ENCODE results near the gene PARVG.

DNA sequence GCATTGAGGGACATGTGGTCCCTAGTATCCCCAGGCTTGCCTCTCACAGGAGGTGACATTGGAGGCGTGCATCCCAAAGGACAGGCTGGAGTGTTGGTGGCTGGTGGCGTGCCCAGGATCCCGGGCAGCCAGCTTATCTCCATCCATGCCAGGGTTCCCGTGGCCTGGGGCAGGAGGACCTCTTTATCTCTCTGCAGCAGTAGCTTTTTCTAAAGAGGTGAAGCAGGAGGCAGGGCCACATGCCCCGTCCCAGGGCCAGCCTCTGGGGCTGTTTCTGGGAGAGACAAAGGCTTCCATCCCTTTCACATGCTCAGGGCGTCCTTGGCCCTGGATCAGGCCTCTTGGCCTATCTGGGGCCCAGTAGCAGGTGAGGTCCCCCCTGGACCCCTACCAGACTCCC, 19.7 kb downstream of the PARVG start:
- no peak for TF ChIP-seq EZH2phosphoT487 (IDR thresholded peaks at IDR 0.05; ENCODE audit: insufficient read depth, low read depth)
- no peak for TF ChIP-seq EZH2 (IDR thresholded peaks at IDR 0.05; ENCODE audit: insufficient read depth, poor library complexity, severe bottlenecking)

Data from GM23248 (cell line).